Sciatic nerve (tissue), 2 donors: Measurements from ENCODE around the gene FGF6. TPM values are rescaled to one million over a fixed set of nuclear protein-coding genes. Genes with fewer than 3 reads are reported as not detected.
"Not testable (repeated sequence)": the region's sequence is repeated elsewhere in the genome, so short reads cannot be mapped to it uniquely, and the experiment has no call there.

ENCODE experiments used
- ATAC-seq: fragments of 200-7000 bp; cut with Tn5 transposase; one replicate; pipeline ENCODE4 v1.9.1; 2020; ENCODE audit warnings: mild to moderate bottlenecking, moderate library complexity
- DNase-seq: peaks from one replicate; pipeline ENCODE4 v3.0.0-alpha.2; 2020; ENCODE audit warnings: low spot score
- intact Hi-C: fragments of 100-400 bp; cut with DNase I; formaldehyde crosslinking; loops from one replicate; pipeline ENCODE4 v1.14.2; 2022
- total RNA-seq: library from RNA; stranded (reverse); fragmentation: NEBNext Ultra II Directional; extraction: Animal tissue kit (Norgen Biotek cat#: 25700); gene quantifications from one replicate; pipeline ENCODE4 v1.2.1, GENCODE V29; 2021
- donor health status: DM: no; HTN: no; CAD: no.
- donor health status: DM: no; HTN: no; CAD: no.

The FGF6 gene
- total RNA-seq, 1 donor from 2014 or later = not detected

DNA sequence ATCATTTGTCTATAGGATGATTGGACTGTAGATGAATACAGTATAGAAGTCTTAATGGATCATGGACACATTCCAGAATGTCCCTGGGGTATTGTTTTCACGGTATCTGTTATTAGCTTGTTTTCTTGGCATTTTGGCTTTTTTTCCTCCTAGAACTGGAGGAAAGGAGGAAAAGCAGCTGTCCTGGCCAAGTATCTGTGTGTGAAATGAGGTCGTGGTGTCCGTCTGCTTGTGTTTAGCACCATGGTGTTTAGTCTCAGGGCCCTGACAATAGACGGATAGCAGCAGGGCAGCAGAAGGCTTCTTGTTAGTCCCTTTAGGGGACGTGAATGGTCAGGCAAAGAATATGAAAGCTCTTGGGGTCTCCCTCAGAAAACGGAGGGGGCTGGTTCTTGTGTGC, 21.2 kb downstream of the FGF6 start:
- ATAC-seq = no peak
- DNase-seq = no peak
- intact Hi-C loops = no loop called here

DNA sequence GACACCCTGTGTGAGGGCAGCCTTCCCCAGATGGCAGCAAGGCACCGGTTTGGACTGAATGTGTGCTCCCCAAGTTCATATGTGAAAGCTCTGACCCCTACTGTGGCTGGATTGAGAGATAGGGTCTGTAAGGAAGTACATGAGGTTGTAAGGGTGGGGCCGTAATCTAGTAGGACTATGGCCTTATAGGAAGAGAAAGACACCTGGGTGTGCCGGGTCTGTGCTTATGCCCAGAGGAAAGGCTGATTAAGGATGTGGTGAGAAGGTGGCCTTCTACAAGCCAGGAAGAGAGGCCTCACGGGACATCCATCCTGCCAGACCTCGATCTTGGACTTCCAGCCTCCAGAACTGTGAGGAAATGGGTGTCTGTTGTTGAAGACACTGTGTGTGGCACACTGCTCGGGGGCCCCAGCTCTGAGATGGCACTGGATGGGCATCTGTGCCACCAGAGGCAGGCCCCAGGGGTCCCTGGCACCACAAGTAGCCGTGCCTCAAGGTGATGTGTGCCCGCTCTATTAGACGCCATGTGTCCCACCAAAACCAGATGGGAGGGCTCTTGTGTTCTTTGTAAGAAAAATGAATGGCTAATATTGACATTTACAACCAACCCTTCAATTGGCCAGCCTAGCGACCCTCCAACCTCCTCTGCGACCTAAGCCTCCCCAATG, 22.0 kb downstream of the FGF6 start:
- DNase-seq (no peak), ATAC-seq (no peak)
- intact Hi-C loops = no loop called here

DNA sequence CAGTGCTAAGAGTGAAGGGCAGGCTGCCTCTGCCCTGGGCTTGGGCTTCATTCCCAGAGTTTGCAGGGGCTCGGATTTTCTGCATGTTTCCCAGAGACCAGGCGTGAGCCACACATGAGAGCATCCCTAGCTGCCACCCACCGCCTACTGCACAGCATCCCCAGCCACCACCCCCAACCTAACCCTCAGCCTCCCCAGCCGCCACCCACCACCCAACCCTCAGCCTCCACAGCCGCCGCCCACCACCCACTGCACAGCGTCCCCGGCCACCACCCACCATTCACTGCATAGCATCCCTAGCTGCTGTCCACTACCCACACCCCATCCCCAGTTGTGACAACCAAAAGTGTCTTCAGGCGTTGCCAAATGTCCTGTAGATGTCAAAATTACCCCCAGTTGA, 22.6 kb downstream of the FGF6 start:
- ATAC-seq (no peak), DNase-seq (no peak)
- intact Hi-C loops = no loop called here

DNA sequence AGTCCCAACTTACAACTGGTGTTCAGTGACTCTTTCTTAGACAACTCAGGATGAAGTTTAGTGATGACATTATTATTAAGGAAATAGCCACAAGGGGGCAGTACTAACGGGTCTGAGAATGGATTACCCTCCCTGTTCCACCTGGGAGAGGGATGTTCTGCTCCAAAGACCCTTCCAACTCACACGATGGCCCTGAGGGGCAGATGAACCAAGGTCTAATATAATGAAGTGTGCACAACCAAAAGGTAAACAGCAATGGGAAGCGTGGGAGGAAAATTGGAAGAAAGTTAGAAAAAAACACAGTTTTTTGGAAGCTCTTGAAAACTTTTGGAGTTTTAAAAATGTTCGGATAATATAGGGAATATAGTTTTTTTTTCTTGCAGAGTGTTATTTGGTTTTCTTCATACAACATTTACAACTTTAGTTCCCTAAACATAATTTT, 24.0 kb downstream of the FGF6 start:
- no peak for DNase-seq
- intact Hi-C loops = no loop called here
- ATAC-seq = no peak

GRCh38 chr12:4420138-4420670, 25.4 kb downstream of the FGF6 start:
- DNase-seq (no peak), ATAC-seq (no peak)
- intact Hi-C loops = no loop called here

- intact Hi-C loops = no loop called here
- DNase-seq (no peak), ATAC-seq (no peak)
These were observed 26.7 kb downstream of the FGF6 start for GRCh38 chr12:4418913-4419312.

GRCh38 chr12:4417936-4418335, 27.7 kb downstream of the FGF6 start:
- intact Hi-C loops = no loop called here
- ATAC-seq = no peak

GRCh38 chr12:4417455-4417854, 28.2 kb downstream of the FGF6 start:
- intact Hi-C loops = no loop called here
- ATAC-seq = no peak
- DNase-seq = no peak

More at GRCh38 chr12:4417936-4418335, 27.7 kb downstream of the FGF6 start:
- DNase-seq = no peak

DNA sequence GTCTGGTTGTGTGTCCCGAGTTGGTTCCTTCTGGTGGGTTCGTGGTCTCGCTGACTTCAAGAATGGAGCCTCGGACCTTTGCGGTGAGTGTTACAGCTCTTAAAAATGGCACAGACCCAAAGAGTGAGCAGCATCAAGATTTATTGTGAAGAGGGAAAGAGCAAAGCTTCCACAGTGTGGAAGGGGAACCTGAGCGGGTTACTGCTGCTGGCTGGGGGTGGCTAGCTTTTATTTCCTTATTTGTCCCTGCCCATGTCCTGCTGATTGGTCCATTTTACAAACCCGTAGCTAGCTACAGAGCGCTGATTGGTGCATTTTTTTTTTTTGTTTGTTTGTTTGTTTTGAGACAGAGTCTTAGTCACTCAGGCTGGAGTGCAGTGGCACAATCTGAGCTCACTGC, 29.3 kb downstream of the FGF6 start:
- intact Hi-C loops = no loop called here
- ATAC-seq (no peak), DNase-seq (no peak)

- intact Hi-C loops = no loop called here
- no peak for ATAC-seq
- DNase-seq = no peak
These were observed 33.1 kb downstream of the FGF6 start for GRCh38 chr12:4412465-4412864.

DNA sequence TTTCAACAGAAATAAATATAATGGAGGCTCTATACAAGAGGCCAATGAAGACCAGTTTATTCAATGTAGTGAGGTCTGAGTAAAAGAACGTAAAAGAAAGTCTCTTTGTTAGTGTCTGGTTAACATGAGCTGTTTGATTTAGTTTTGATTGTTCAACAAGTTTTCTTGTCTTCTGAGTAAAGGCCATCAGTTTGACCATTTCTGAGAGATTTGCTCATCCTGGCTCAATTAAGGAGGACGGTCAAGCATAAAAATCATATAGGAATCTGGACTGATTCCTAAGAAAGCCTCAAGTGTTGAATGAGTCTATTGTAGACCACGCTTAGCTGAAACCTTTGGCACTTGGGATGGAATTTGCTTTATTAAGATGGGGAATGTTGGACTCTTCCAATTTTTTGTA, 33.6 kb downstream of the FGF6 start:
- intact Hi-C loops = no loop called here
- ATAC-seq = no peak
- DNase-seq = no peak

- no peak for DNase-seq
- no peak for ATAC-seq
- intact Hi-C loops = no loop called here
These were observed 38.5 kb downstream of the FGF6 start for GRCh38 chr12:4407136-4407535.

DNA sequence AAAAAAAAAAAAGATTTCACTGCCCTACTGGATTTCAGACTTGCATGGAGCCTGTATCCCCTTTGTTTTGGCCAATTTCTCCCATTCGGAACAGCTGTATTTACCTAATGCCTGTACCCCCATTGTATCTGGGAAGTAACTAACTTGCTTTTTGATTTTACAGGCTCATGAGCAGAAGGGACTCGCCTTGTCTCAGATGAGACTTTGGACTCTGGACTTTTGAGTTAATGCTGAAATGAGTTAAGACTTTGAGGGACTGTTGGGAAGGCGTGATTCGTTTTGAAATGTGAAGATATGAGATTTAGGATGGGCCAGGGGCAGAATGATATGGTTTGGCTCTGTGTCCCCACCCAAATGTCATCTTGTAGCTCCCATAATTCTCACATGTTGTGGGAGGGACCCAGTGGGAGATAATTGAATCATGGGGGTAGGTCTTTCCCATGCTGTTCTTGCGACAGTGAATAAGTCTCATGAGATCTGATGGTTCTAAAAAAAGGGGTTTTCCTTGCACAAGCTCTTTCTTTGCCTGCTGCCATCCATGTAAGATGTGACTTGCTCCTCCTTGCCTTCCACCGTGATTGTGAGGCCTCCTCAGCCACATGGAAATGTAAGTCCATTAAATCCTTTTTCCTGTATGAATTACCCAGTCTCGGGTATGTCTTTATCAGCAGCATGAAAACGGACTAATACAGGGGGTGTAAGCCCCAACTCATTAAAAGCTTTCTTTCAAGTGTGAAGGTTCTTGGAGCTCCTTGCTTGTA, 40.6 kb downstream of the FGF6 start:
- intact Hi-C loops, DNase-seq, ATAC-seq: not testable (repeated sequence)

- intact Hi-C loops = no loop called here
- ATAC-seq (no peak), DNase-seq (no peak)
These were observed 42.6 kb downstream of the FGF6 start for GRCh38 chr12:4402996-4403395.

GRCh38 chr12:4401117-4401516, 44.5 kb downstream of the FGF6 start:
- no peak for ATAC-seq
- intact Hi-C loops = no loop called here
- no peak for DNase-seq

DNA sequence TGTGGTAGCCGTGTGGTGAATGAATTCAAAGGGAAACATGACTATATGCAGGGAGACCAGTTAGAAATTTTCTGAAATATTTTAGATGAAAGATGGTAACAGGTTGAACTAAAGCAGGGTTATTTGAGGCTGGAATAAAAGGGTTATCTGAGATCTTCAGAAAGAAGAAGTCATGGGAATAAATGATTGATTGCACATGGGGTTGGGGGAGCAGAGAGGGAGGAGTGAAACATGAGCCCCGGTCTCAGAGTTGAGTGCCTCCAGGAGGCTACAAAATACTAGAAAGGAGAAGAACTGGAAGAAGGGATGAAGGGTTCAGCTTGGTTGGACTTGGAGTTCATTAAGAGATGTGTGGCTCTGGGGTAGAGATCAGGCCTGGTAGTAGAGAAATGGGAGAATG, 49.8 kb downstream of the FGF6 start:
- DNase-seq (no peak), ATAC-seq (no peak)
- intact Hi-C loops = no loop called here

DNA sequence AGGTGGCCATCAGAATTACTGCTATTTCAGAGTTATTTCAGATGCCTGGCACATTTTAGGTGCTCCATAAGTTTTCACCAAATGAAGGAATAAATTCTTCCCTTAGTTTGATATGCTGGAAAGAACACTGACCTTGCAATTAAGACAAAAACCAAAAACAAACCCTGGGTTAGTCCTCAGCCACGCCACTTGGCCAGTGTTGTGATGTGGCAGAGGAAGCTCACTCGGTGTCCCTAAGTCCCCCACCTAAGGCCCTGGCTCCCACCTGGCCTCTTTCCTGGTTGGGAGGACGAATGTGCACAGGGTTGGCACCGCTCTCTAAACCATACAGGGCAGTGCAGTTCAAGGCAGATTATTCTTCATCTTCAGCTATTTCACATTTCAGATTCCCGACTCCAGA, 52.4 kb downstream of the FGF6 start:
- no peak for ATAC-seq
- DNase-seq = no peak
- intact Hi-C loops = no loop called here

- DNase-seq = no peak
- intact Hi-C loops = no loop called here
- no peak for ATAC-seq
These were observed 53.3 kb downstream of the FGF6 start for GRCh38 chr12:4392223-4392742.

DNA sequence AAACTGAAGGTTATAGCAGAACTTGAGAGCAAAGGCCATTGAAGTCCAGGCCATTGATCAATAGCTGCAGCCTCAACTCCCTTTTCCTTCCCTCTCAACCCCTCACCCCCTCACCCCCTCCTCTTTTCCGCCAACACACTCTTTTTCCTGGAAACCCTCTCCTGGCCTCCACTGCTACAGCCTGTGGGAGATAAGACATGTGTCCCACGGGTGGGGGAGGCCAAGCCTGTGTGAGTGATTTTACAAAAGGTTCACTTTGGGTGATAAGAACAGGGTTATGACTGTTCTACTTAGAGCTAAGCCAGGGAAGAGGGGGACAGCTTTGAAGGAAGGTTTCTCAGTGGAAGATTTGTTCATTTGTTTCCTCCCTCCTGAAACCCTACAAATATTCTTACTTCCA, 57.0 kb downstream of the FGF6 start:
- DNase-seq (no peak), ATAC-seq (no peak)
- intact Hi-C loops = no loop called here

DNA sequence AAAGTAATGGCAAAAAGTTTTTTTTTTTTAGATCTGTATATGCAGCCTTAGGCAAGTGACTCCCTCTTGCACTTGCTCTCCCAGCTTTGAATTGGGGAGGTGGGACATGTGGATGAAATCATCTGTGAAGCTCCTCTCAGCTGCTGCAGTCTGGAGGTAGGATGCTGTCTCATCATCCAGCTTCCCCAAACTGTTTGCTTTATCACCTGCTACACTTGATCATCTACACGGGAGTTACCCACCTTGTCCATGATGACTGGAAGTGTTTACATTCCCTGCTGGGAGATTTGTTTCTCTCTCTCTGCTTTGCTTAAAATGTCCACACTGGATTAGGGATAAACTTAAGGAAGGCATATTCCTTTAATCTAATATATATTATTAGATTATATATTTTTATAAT, 57.6 kb downstream of the FGF6 start:
- intact Hi-C loops = no loop called here
- no peak for ATAC-seq
- no peak for DNase-seq
